HL-60/S4 treated with phorbol 12-myristate 13-acetate at 8.2 ng/mL for 4 days and 3 days (cell line): ENCODE measurements around the gene JARID2.
"Not testable (repeated sequence)": the region's sequence is repeated elsewhere in the genome, so short reads cannot be mapped to it uniquely, and the experiment has no call there.

Experiments
- in situ Hi-C: fragments of 300-500 bp; cut with MboI; formaldehyde crosslinking; loops from 2 replicates; pipeline ENCODE4 v1.15.0; 2022; ENCODE audit warnings: low sequenced_read_pairs

Gene JARID2

GRCh38 chr6:15527838-15528617 lies 282.2 kb downstream of the JARID2 start:
- in situ Hi-C loops = no loop called here

DNA sequence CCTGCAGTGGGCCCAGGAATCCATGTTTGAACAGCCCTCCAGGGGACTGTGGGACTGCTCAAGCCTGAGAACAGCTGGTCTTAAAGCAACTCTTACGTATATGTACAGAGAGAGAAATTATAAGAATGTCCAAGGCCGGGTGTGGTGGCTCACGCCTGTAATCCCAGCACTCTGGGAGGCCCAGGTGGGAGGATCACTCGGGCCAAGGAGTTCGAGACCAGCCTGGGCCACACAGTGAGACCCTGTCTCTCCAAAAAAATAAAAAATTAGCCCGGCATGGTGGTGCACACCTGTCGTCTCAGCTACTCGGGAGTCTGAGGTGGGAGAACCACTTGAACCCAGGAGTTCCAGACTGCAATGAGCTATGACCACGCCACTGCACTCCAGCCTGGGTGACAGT lies 283.0 kb downstream of the JARID2 start:
- in situ Hi-C loops = no loop called here

GRCh38 chr6:15530411-15530810 lies 284.5 kb downstream of the JARID2 start:
- in situ Hi-C loops = no loop called here

DNA sequence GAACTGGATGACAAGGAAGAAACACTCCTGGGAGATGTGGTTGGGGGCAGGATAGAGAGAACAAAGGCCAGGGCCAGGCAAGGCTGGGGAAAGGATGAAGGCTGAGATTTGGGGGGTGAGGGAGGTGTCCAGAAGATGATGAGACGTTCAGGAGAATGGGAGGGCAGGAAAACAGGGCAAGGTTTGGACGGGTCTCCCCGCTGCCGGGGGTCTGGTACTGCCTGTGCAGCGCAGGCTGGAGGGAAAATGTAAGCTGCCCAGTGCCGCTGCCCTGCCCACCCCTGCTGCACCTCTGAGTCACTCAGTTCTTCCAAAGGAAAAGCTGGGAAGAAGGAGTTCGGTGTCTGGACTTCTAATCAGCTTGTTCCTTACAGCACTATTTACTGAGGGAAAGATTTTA lies 286.1 kb downstream of the JARID2 start:
- in situ Hi-C loops = no loop called here

DNA sequence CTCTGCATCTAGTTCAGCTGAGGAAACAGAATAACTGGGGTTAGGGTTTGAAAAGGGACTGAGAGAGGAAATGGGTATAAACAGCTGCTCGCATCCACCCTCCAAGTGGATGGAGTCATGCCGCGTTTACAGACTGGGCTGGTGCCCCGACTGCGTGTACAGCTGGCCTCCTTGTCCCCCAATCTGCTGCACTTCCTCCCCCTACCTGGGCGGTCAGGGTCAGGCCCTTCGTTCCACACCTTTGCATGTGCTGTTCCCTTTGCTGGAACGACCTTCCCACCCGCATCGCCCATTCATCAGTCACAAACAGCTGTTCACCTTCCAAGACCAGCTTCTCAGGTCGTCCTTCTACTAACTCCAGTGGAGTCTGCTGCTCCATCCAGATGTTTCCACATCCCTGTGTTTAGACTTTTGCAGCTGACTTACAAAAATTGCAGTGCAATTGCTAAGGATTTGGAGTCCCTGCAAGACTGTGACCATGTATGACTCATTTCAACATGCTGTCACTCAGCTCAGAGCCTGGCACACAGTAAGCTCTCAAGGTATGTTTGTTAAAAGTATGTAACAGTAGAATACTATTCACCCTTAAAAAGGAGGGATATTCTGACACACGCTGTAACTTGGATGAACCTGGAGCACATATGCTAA lies 287.6 kb downstream of the JARID2 start:
- in situ Hi-C loops = no loop called here

DNA sequence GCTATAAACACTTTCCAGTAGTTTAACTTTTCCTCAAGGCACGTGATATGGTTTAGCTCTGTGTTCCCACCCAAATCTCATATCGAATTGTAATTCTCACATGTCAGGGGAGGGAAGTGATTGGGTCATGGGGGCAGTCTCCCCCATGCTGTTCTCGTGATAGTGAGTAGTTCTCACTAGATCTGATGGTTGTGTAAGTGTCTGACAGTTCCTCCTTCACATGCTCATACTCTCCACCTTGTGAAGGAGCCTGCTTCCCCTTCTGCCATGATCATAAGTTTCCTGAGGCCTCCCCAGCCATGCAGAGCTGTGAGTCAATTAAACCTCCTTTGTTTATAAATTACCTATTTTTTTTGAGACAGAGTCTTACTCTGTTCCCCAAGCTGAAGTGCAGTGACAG lies 289.1 kb downstream of the JARID2 start:
- in situ Hi-C loops = no loop called here

- in situ Hi-C loops = no loop called here
Measured at GRCh38 chr6:15535495-15536197, 289.8 kb downstream of the JARID2 start.

- in situ Hi-C loops = no loop called here
Measured at GRCh38 chr6:15536198-15536955, 290.5 kb downstream of the JARID2 start.

GRCh38 chr6:15538106-15538505 lies 292.2 kb downstream of the JARID2 start:
- in situ Hi-C loops = no loop called here

- in situ Hi-C loops = no loop called here
Measured at GRCh38 chr6:15538766-15539495, 293.1 kb downstream of the JARID2 start.

- in situ Hi-C loops = no loop called here
Measured at GRCh38 chr6:15539722-15540270, 293.9 kb downstream of the JARID2 start.

DNA sequence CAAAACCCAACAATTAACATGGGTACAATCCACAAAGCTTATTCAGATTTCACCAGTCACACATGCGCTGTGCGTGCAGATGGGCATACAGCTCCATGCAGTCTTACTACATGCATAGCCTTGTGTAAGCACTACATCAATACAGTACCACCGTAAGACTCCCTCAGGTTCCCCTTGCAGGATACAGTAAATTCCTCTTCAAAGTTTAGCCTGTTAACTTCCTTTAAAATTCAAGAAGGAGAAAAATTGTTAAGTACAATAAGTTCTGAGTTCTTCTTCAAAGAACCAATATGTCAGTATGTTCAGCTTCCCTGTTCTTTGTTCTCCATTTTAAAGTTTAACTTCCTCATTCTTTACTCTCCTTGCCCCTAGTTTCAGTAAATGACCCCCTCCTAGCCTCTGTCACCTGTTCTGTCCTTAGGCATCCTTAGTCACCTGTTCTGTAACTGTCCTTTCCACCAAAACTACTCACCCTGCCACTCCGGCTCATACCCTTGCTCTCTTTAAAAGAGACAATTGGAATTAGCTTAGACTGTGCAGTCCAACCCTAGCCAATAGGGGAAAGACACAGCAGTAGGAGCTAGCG lies 297.6 kb downstream of the JARID2 start:
- in situ Hi-C loops = not testable (repeated sequence)

GRCh38 chr6:15544321-15544900 lies 298.5 kb downstream of the JARID2 start:
- in situ Hi-C loops = no loop called here

GRCh38 chr6:15546591-15546990 lies 300.7 kb downstream of the JARID2 start:
- in situ Hi-C loops = no loop called here

- in situ Hi-C loops = no loop called here
Measured at GRCh38 chr6:15547400-15547799, 301.5 kb downstream of the JARID2 start.

- in situ Hi-C loops = no loop called here
Measured at GRCh38 chr6:15549371-15549770, 303.5 kb downstream of the JARID2 start.

GRCh38 chr6:15550546-15551123 lies 304.8 kb downstream of the JARID2 start:
- in situ Hi-C loops = no loop called here

DNA sequence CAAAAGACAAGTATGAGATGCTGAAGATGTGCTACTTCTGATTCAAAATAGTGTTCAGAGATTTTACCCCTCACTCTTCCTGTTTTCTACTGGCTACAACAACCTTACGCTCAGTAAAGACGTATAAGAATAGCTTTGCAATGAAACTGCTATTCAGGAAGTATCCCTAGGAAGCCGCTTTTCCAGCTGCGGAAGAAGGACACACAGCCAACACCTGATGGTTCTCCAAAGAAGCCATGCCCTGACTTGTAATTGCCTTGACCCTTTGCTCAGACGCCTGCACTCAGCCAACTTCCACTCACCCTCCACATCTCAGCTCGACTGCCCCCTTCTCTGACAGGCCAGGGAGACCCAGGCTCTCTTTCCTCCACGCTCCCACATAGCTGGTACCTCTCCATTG lies 305.4 kb downstream of the JARID2 start:
- in situ Hi-C loops = no loop called here

DNA sequence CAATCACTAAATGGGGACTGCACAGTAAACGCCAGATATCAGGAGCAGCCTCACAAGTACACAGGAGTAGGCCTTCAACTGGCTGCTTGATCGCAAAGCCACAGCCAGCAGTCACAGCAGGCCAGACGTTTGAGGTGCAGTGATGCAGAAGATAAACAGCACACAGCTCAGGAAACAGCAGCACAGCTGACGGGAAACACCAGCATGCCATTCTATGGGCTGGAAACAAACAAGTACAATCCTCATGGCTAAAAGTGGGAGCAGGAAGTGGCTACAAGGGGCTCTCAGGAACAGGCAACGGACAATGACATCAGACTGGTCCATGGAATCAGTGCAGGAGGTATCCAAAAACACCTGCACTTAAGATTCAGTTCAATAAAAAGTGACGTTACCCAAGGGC lies 305.9 kb downstream of the JARID2 start:
- in situ Hi-C loops = no loop called here
